GM12892 (cell line): Measurements from ENCODE around the gene PFKP.
"Not testable (repeated sequence)": the region's sequence is repeated elsewhere in the genome, so short reads cannot be mapped to it uniquely, and the experiment has no call there.

Experiments used
- DNase-seq: peaks from one replicate; pipeline ENCODE4 v3.0.0; 2011; ENCODE audit not compliant: insufficient read length
- FAIRE-seq: peaks from 2 replicates; lab custom pipeline; 2011; peaks lifted over from hg19 to GRCh38; lab: Jason Lieb, UNC
- POLR2A ChIP-seq: IDR thresholded peaks from 2 replicates; pipeline ENCODE4 v1.6.1; 2011; ENCODE audit warnings: low read depth, low read length, control low read depth
- POLR2AphosphoS5 ChIP-seq: IDR thresholded peaks from 2 replicates; pipeline ENCODE4 v1.6.1; 2011; ENCODE audit warnings: low read depth, low read length, control low read depth
- TAF1 ChIP-seq: IDR thresholded peaks from 2 replicates; pipeline ENCODE4 v1.6.1; 2011; ENCODE audit warnings: low read depth, mild to moderate bottlenecking, control low read depth, low read length, borderline replicate concordance

PFKP gene

GRCh38 chr10:3105905-3106304 lies 38.6 kb downstream of the PFKP start:
- FAIRE-seq (no peak), DNase-seq (no peak)
- no peak for TF ChIP-seq POLR2AphosphoS5
- TF ChIP-seq POLR2A, result no peak
- TF ChIP-seq TAF1, result no peak

- DNase-seq, FAIRE-seq: not testable (repeated sequence)
These were observed 39.0 kb downstream of the PFKP start for GRCh38 chr10:3106328-3106727.

GRCh38 chr10:3106928-3107425 lies 39.6 kb downstream of the PFKP start:
- TF ChIP-seq POLR2A (no peak), TAF1 (no peak), POLR2AphosphoS5 (no peak)
- DNase-seq (no peak), FAIRE-seq (no peak)

- DNase-seq (no peak), FAIRE-seq (no peak)
- TF ChIP-seq TAF1 (no peak), POLR2AphosphoS5 (no peak), POLR2A (no peak)
These were observed 40.1 kb downstream of the PFKP start for GRCh38 chr10:3107426-3107961.

- no peak for DNase-seq
- TF ChIP-seq POLR2AphosphoS5 (no peak), POLR2A (no peak), TAF1 (no peak)
- FAIRE-seq, result no peak
These were observed 40.7 kb downstream of the PFKP start for GRCh38 chr10:3108033-3108432.

- DNase-seq (no peak), FAIRE-seq (no peak)
- TF ChIP-seq POLR2A (no peak), TAF1 (no peak), POLR2AphosphoS5 (no peak)
These were observed 41.3 kb downstream of the PFKP start for GRCh38 chr10:3108575-3109105.

- TF ChIP-seq TAF1, result no peak
- no peak for TF ChIP-seq POLR2A
- TF ChIP-seq POLR2AphosphoS5, result 0 out of 2 replicates have a peak, but pooled peaks have one; percentile 28
- no peak for DNase-seq
- no peak for FAIRE-seq
These were observed 41.8 kb downstream of the PFKP start for GRCh38 chr10:3109196-3109595.

GRCh38 chr10:3109633-3110032 lies 42.3 kb downstream of the PFKP start:
- FAIRE-seq (no peak), DNase-seq (no peak)
- no peak for TF ChIP-seq POLR2A
- TF ChIP-seq POLR2AphosphoS5, result no peak
- no peak for TF ChIP-seq TAF1

GRCh38 chr10:3110782-3111620 lies 43.7 kb downstream of the PFKP start:
- DNase-seq, result no peak
- TF ChIP-seq POLR2A (0 out of 2 replicates have a peak, but pooled peaks have one; percentile 25), TAF1 (no peak), POLR2AphosphoS5 (peak; percentile 51; the same call in 1 of the 2 replicates)
- FAIRE-seq, result peak; percentile 53

- DNase-seq (no peak), FAIRE-seq (no peak)
These were observed 44.3 kb downstream of the PFKP start for GRCh38 chr10:3111621-3112163.

GRCh38 chr10:3113343-3113720 lies 46.0 kb downstream of the PFKP start:
- DNase-seq, result no peak
- FAIRE-seq, result no peak
- no peak for TF ChIP-seq POLR2A
- TF ChIP-seq TAF1, result no peak
- TF ChIP-seq POLR2AphosphoS5, result no peak

More at GRCh38 chr10:3111621-3112163, 44.3 kb downstream of the PFKP start:
- TF ChIP-seq POLR2AphosphoS5 (no peak), TAF1 (no peak)
